Esophagus squamous epithelium (tissue), 5 donors: ENCODE data around the gene CCDC15. TPM values are rescaled to one million over a fixed set of nuclear protein-coding genes. Genes with fewer than 3 reads are reported as not detected.
"Not testable (repeated sequence)": the region's sequence is repeated elsewhere in the genome, so short reads cannot be mapped to it uniquely, and the experiment has no call there.

Experiments used
- DNase-seq: peaks from one replicate; lab custom pipeline; 2025; lab: John Stamatoyannopoulos, UW
- H3K27ac ChIP-seq, 4 donors: fragments of 200-600 bp; sonication (generic); one replicate each; pipeline ENCODE4 v1.5.1; 2016 to 2019; ENCODE audit warnings: mild to moderate bottlenecking in 1 of 4
- H3K27me3 ChIP-seq, 4 donors: fragments of 200-600 bp; sonication (generic); 1 replicate in 3 of 4; 2 replicates in 1 of 4; pipeline versions ENCODE4 v1.5.1 to v1.6.0; 2017 to 2021; ENCODE audit warnings: antibody characterized with exemption in 1 of 4
- H3K36me3 ChIP-seq, 3 donors: fragments of 200-600 bp; sonication (generic); one replicate each; pipeline ENCODE4 v1.5.1; 2016 to 2019
- H3K4me1 ChIP-seq, 3 donors: fragments of 200-600 bp; sonication (generic); one replicate each; pipeline ENCODE4 v1.5.1; 2017 to 2019
- H3K4me3 ChIP-seq, 4 donors: fragments of 200-600 bp; sonication (generic); 1 replicate in 3 of 4; 2 replicates in 1 of 4; pipeline ENCODE4 v1.5.1; 2016 to 2019; ENCODE audit warnings: mild to moderate bottlenecking in 2 of 4, moderate library complexity in 1 of 4
- H3K9me3 ChIP-seq, 3 donors: fragments of 200-600 bp; sonication (generic); one replicate each; pipeline ENCODE4 v1.5.1; 2016 to 2019
- POLR2A ChIP-seq, 4 donors: fragments of 450-650 bp; IDR thresholded peaks; one replicate each; pipeline ENCODE4 v1.6.1; 2017; ENCODE audit warnings: antibody characterized with exemption in 4 of 4, mild to moderate bottlenecking in 4 of 4, moderate library complexity in 3 of 4
- WGBS, 2 donors: methylation state at CpG; one replicate each; pipeline ENCODE4 v1.1.5; 2018; 5-methylcytosine and 5-hydroxymethylcytosine counted together
- intact Hi-C: fragments of 100-400 bp; cut with DNase I; formaldehyde crosslinking; loops from one replicate; pipeline ENCODE4 v1.15.0; 2022
- total RNA-seq, 4 donors: library from RNA; depleted of rRNA; stranded (reverse); fragments of >200 nt; gene quantifications; one replicate each; pipeline ENCODE4 v1.1.0, GENCODE V29; 2016
- TF ChIP-seq, protein P1 (sequence below), 6 experiments: fragments of 450-650 bp in 4 of 6; fragments of 200-600 bp in 2 of 6; sonication (generic) in 2 of 6; IDR thresholded peaks; one replicate each; pipeline ENCODE4 v1.5.1; 2016 to 2019; ENCODE audit warnings: antibody characterized with exemption in 6 of 6, mild to moderate bottlenecking in 4 of 6, moderate library complexity in 4 of 6
- donor health status: DM: yes; HTN: yes; CAD: no.

Gene CCDC15
- total RNA-seq, 4 donors from 2014 or later, result 2.0 to 3.2 (median 2.9) TPM

GRCh38 chr11:124955035-124955434 is 1.0 kb downstream of the CCDC15 start:
- no peaks in the 10 kb centered on the region for H3K27me3 ChIP-seq
- DNase-seq, result no peak
- H3K4me1 ChIP-seq, result peaks cover 0 to 17% (median 6%) of the 10 kb centered on the region in 3 donors
- intact Hi-C loops, result no loop called here
- H3K27ac ChIP-seq, result no peak overlapping the region
- TF ChIP-seq, protein P1, sequence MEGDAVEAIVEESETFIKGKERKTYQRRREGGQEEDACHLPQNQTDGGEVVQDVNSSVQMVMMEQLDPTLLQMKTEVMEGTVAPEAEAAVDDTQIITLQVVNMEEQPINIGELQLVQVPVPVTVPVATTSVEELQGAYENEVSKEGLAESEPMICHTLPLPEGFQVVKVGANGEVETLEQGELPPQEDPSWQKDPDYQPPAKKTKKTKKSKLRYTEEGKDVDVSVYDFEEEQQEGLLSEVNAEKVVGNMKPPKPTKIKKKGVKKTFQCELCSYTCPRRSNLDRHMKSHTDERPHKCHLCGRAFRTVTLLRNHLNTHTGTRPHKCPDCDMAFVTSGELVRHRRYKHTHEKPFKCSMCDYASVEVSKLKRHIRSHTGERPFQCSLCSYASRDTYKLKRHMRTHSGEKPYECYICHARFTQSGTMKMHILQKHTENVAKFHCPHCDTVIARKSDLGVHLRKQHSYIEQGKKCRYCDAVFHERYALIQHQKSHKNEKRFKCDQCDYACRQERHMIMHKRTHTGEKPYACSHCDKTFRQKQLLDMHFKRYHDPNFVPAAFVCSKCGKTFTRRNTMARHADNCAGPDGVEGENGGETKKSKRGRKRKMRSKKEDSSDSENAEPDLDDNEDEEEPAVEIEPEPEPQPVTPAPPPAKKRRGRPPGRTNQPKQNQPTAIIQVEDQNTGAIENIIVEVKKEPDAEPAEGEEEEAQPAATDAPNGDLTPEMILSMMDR (IDR thresholded peaks at IDR 0.05), result no peak
- no peak for TF ChIP-seq POLR2A (IDR thresholded peaks at IDR 0.05)
- no peaks in the 10 kb centered on the region for H3K9me3 ChIP-seq
- no peak overlapping the region for H3K4me3 ChIP-seq
- H3K36me3 ChIP-seq, result no peaks in the 10 kb centered on the region

- Histone ChIP-seq H3K27me3 (no peaks in the 10 kb centered on the region), H3K4me1 (no peaks in the 10 kb centered on the region), H3K27ac (no peak overlapping the region), H3K36me3 (no peaks in the 10 kb centered on the region), H3K4me3 (no peak overlapping the region), H3K9me3 (no peaks in the 10 kb centered on the region)
- no peak for DNase-seq
- TF ChIP-seq, protein P1 (IDR thresholded peaks at IDR 0.05), result peak; percentile 19 to 83 (median 64)
- TF ChIP-seq POLR2A (IDR thresholded peaks at IDR 0.05), result no peak
- WGBS, 2 donors, result 13 to 14% methylated on average over 5 of the region's 5 CpGs
- intact Hi-C loops, result loop anchor here (5.0 kb wide), 1 partner anchor 180 kb away; no protein-coding TSS in a partner anchor
Observed at GRCh38 chr11:124961972-124962609, 8.1 kb downstream of the CCDC15 start.

GRCh38 chr11:124968197-124968596 is 14.2 kb downstream of the CCDC15 start:
- intact Hi-C loops, DNase-seq, H3K4me1 ChIP-seq, H3K9me3 ChIP-seq, H3K27ac ChIP-seq, H3K4me3 ChIP-seq, H3K36me3 ChIP-seq, H3K27me3 ChIP-seq: not testable (repeated sequence)
- WGBS, 2 donors, result 92 to 96% methylated on average over 5 to 10 of the region's 13 CpGs

- intact Hi-C loops, result no loop called here
- WGBS, 2 donors, result 83 to 89% methylated on average over 2 of the region's 2 CpGs
Observed at GRCh38 chr11:124970925-124971324, 16.9 kb downstream of the CCDC15 start.

GRCh38 chr11:124971810-124972209 is 17.8 kb downstream of the CCDC15 start:
- no peak overlapping the region for H3K27ac ChIP-seq
- no peaks in the 10 kb centered on the region for H3K9me3 ChIP-seq
- no peak overlapping the region for H3K4me3 ChIP-seq
- no peaks in the 10 kb centered on the region for H3K4me1 ChIP-seq
- no peaks in the 10 kb centered on the region for H3K27me3 ChIP-seq
- no peaks in the 10 kb centered on the region for H3K36me3 ChIP-seq
- 65 to 85% methylated on average over 2 of the region's 2 CpGs for WGBS, 2 donors
- DNase-seq, result no peak
- intact Hi-C loops, result no loop called here
- no peak for TF ChIP-seq POLR2A (IDR thresholded peaks at IDR 0.05)
- TF ChIP-seq, protein P1 (IDR thresholded peaks at IDR 0.05), result no peak

More at GRCh38 chr11:124970925-124971324, 16.9 kb downstream of the CCDC15 start:
- no peak overlapping the region for H3K27ac ChIP-seq
- no peaks in the 10 kb centered on the region for H3K36me3 ChIP-seq
- H3K27me3 ChIP-seq, result no peaks in the 10 kb centered on the region
- no peaks in the 10 kb centered on the region for H3K9me3 ChIP-seq
- no peak for TF ChIP-seq POLR2A (IDR thresholded peaks at IDR 0.05)
- TF ChIP-seq, protein P1 (IDR thresholded peaks at IDR 0.05), result peak in 2 of 6 experiments; percentile 5 to 21
- no peaks in the 10 kb centered on the region for H3K4me1 ChIP-seq
- H3K4me3 ChIP-seq, result no peak overlapping the region
- DNase-seq, result no peak
